SK-N-SH treated with all-trans-retinoic acid at 6 μM for 48 hours (cell line): ENCODE data around the gene ZC3H8.
A peak's percentile ranks its signal among the peaks of the same experiment; 100 is the strongest.

Source experiments
- ATAC-seq: fragments of 200-7000 bp; cut with Tn5 transposase; 3 replicates; pipeline ENCODE4 v1.9.1; 2020; ENCODE audit warnings: mild to moderate bottlenecking, moderate library complexity
- ARNTL ChIP-seq: fragments of 450-650 bp; formaldehyde crosslinking; IDR thresholded peaks from 2 replicates; pipeline ENCODE4 v1.5.0; 2020; ENCODE audit warnings: low read depth, mild to moderate bottlenecking, moderate library complexity, borderline replicate concordance
- BACH2 ChIP-seq: fragments of 250-450 bp; sonication (Bioruptor Pico); IDR thresholded peaks from 2 replicates; pipeline ENCODE4 v1.9.0; 2021; ENCODE audit warnings: mild to moderate bottlenecking, borderline replicate concordance
- CSDC2 ChIP-seq: fragments of 250-450 bp; sonication (Bioruptor Pico); IDR thresholded peaks from 2 replicates; pipeline ENCODE4 v1.5.0; 2020; ENCODE audit warnings: mild to moderate bottlenecking, moderate library complexity
- ESRRG ChIP-seq: fragments of 250-450 bp; sonication (Bioruptor Pico); IDR thresholded peaks from 2 replicates; pipeline ENCODE4 v1.6.1; 2021; ENCODE audit warnings: mild to moderate bottlenecking
- GLIS3 ChIP-seq: fragments of 250-450 bp; sonication (Bioruptor Pico); IDR thresholded peaks from 2 replicates; pipeline ENCODE4 v1.5.0; 2020; ENCODE audit warnings: mild to moderate bottlenecking, moderate library complexity
- ISL1 ChIP-seq: fragments of 250-450 bp; sonication (Bioruptor Pico); IDR thresholded peaks from 2 replicates; pipeline ENCODE4 v2.1.2; 2022; ENCODE audit warnings: mild to moderate bottlenecking, moderate library complexity
- OSR1 ChIP-seq: fragments of 250-450 bp; sonication (Bioruptor Pico); IDR thresholded peaks from 2 replicates; pipeline ENCODE4 v1.8.0; 2022; ENCODE audit warnings: moderate library complexity, mild to moderate bottlenecking, inconsistent platforms
- PATZ1 ChIP-seq: fragments of 250-450 bp; sonication (Bioruptor Pico); IDR thresholded peaks from 2 replicates; pipeline ENCODE4 v1.8.0; 2020; ENCODE audit warnings: mild to moderate bottlenecking, moderate library complexity, borderline replicate concordance
- POU6F1 ChIP-seq: fragments of 250-450 bp; sonication (Bioruptor Pico); IDR thresholded peaks from 2 replicates; pipeline ENCODE4 v1.8.0; 2021; ENCODE audit warnings: low read depth, mild to moderate bottlenecking, moderate library complexity, borderline replicate concordance
- PPARA ChIP-seq: fragments of 250-450 bp; sonication (Bioruptor Pico); IDR thresholded peaks from 2 replicates; pipeline ENCODE4 v1.5.0; 2020; ENCODE audit warnings: mild to moderate bottlenecking, borderline replicate concordance
- RARB ChIP-seq: fragments of 250-450 bp; sonication (Bioruptor Pico); IDR thresholded peaks from 2 replicates; pipeline ENCODE4 v1.8.0; 2021; ENCODE audit warnings: mild to moderate bottlenecking, moderate library complexity
- SNAI2 ChIP-seq: fragments of 250-450 bp; sonication (Bioruptor Pico); IDR thresholded peaks from 2 replicates; pipeline ENCODE4 v1.5.0; 2020; ENCODE audit warnings: mild to moderate bottlenecking, moderate library complexity
- TCF4 ChIP-seq: fragments of 250-450 bp; sonication (Bioruptor Pico); IDR thresholded peaks from 2 replicates; pipeline ENCODE4 v1.8.0; 2021; ENCODE audit warnings: mild to moderate bottlenecking, moderate library complexity, borderline replicate concordance
- TOX ChIP-seq: fragments of 250-450 bp; sonication (Bioruptor Pico); IDR thresholded peaks from 2 replicates; pipeline ENCODE4 v1.8.0; 2021; ENCODE audit warnings: mild to moderate bottlenecking, moderate library complexity, borderline replicate concordance
- TSHZ2 ChIP-seq: fragments of 250-450 bp; sonication (Bioruptor Pico); IDR thresholded peaks from 2 replicates; pipeline ENCODE4 v1.5.0; 2020; ENCODE audit warnings: mild to moderate bottlenecking, moderate library complexity
- ZC3H10 ChIP-seq: fragments of 250-450 bp; sonication (Bioruptor Pico); IDR thresholded peaks from 2 replicates; pipeline ENCODE4 v1.5.1; 2021; ENCODE audit warnings: mild to moderate bottlenecking, moderate library complexity
- ZFP3 ChIP-seq: fragments of 250-450 bp; sonication (Bioruptor Pico); IDR thresholded peaks from 2 replicates; pipeline ENCODE4 v1.5.0; 2020; ENCODE audit warnings: mild to moderate bottlenecking, moderate library complexity
- ZNF565 ChIP-seq: fragments of 450-650 bp; formaldehyde crosslinking; conservative IDR thresholded peaks from 2 replicates; pipeline ENCODE4 v1.5.0; 2020; ENCODE audit warnings: low read depth, mild to moderate bottlenecking, moderate library complexity
- ZNF70 ChIP-seq: fragments of 450-650 bp; formaldehyde crosslinking; IDR thresholded peaks from 2 replicates; pipeline ENCODE4 v1.5.0; 2020; ENCODE audit warnings: mild to moderate bottlenecking, moderate library complexity
- ZNF8 ChIP-seq: fragments of 450-650 bp; formaldehyde crosslinking; IDR thresholded peaks from 2 replicates; pipeline ENCODE4 v1.5.0; 2020; ENCODE audit warnings: mild to moderate bottlenecking, moderate library complexity
- TF ChIP-seq, protein P1 (sequence below): fragments of 250-450 bp; sonication (Bioruptor Pico); IDR thresholded peaks from 2 replicates; pipeline ENCODE4 v1.5.1; 2020; ENCODE audit warnings: low read depth, mild to moderate bottlenecking, moderate library complexity

ZC3H8 gene

GRCh38 chr2:112254466-112255240 lies at the start of gene ZC3H8:
TSS of gene ZC3H8 (minus strand) at chr2:112255042. CDS start at chr2:112254981, 61 bp downstream.
- peak; percentile 95 for ATAC-seq
- TF ChIP-seq ZNF70 (CRISPR knock-in tag) (0 out of 2 replicates have a peak, but pooled peaks have one; percentile 6), PATZ1 (CRISPR knock-in tag) (no peak), ZFP3 (CRISPR knock-in tag) (peak; percentile 68)

GRCh38 chr2:112304298-112304941 lies 49.6 kb upstream of the ZC3H8 start:
- ATAC-seq: no peak
- no peak for TF ChIP-seq ZC3H10 (CRISPR knock-in tag)
- no peak for TF ChIP-seq ZNF8 (CRISPR knock-in tag)
- TF ChIP-seq GLIS3 (CRISPR knock-in tag): no peak
- TF ChIP-seq ZNF70 (CRISPR knock-in tag): no peak
- TF ChIP-seq BACH2 (CRISPR knock-in tag): no peak
- no peak for TF ChIP-seq TCF4
- no peak for TF ChIP-seq ISL1 (CRISPR knock-in tag)
- TF ChIP-seq TSHZ2 (CRISPR knock-in tag): no peak
- TF ChIP-seq RARB: no peak
- no peak for TF ChIP-seq ARNTL (CRISPR knock-in tag)
- TF ChIP-seq, protein P1, sequence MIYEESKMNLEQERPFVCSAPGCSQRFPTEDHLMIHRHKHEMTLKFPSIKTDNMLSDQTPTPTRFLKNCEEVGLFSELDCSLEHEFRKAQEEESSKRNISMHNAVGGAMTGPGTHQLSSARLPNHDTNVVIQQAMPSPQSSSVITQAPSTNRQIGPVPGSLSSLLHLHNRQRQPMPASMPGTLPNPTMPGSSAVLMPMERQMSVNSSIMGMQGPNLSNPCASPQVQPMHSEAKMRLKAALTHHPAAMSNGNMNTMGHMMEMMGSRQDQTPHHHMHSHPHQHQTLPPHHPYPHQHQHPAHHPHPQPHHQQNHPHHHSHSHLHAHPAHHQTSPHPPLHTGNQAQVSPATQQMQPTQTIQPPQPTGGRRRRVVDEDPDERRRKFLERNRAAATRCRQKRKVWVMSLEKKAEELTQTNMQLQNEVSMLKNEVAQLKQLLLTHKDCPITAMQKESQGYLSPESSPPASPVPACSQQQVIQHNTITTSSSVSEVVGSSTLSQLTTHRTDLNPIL: no peak
- no peak for TF ChIP-seq TOX
- no peak for TF ChIP-seq ZNF565 (CRISPR knock-in tag)
- TF ChIP-seq POU6F1 (CRISPR knock-in tag): no peak
- TF ChIP-seq ZFP3 (CRISPR knock-in tag): no peak

GRCh38 chr2:112301973-112302372 lies 47.1 kb upstream of the ZC3H8 start:
- TF ChIP-seq ESRRG (no peak), RARB (no peak), TCF4 (no peak), ARNTL (CRISPR knock-in tag) (no peak), TSHZ2 (CRISPR knock-in tag) (no peak), ZNF70 (CRISPR knock-in tag) (no peak), ZNF565 (CRISPR knock-in tag) (no peak), ZNF8 (CRISPR knock-in tag) (no peak), SNAI2 (CRISPR knock-in tag) (no peak), POU6F1 (CRISPR knock-in tag) (no peak), CSDC2 (CRISPR knock-in tag) (no peak), PPARA (CRISPR knock-in tag) (no peak), TOX (no peak), OSR1 (CRISPR knock-in tag) (no peak)
- TF ChIP-seq, protein P1: no peak
- no peak for ATAC-seq
